ENCODE measurements around the gene LTA4H. TPM values are rescaled to one million over a fixed set of nuclear protein-coding genes. Genes with fewer than 3 reads are reported as not detected.

Gene LTA4H
- total RNA-seq, 4 donors from 2014 or later = 36.7 to 46.9 (median 40.6) TPM

DNA sequence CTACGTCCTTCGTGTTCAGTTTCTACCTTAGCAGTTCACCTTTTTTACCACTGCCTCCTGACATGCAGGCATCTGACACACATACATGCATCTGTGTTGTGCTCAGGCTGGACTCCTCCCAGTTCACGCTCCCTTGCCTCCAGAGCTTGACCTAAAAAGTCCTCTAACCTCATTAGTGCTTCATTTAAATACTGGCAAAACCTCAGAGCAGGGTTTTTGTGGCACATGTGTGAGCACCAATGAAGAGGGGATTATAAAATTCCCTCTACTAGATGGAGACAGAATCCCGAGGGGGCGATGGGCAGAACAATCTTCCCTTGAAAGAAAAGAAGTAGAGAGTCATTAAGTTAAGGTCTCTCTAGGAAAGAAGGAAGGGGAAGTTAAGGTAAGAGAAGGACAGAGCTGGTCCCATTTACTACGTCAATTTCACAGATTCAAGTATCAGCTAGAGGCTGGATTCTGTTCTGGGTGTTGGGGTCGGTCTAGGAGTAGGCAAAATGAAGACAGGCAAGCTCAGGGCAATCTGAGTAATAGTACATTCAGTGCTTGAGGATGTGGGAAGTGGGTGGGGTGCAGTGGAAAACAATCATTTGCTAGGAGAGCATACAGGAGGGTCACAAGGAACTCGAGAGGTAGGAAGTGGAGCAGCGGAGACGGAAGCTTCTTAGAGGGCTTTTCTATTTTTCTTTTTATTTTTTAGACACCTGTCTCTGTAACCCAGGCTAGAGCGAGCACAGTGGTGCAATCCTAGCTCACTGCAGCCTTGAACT is 46.7 kb downstream of the LTA4H start:
- Histone ChIP-seq H3K36me3 (no peaks in the 10 kb centered on the region), H3K4me3 (no peak overlapping the region), H3K27ac (no peak overlapping the region), H3K9me3 (no peaks in the 10 kb centered on the region), H3K4me1 (no peaks in the 10 kb centered on the region), H3K27me3 (no peaks in the 10 kb centered on the region)
- in situ Hi-C loops (cut with MboI; ENCODE audit: low sequenced_read_pairs in 4 of 4) (no loop called here), intact Hi-C loops (cut with DNase I; ENCODE audit: low total_unique reads) (no loop called here)
- TF ChIP-seq CTCF (IDR thresholded peaks at IDR 0.05 in 4 of 5, conservative IDR thresholded peaks at IDR 0.05 in 1 of 5) (no peak), POLR2A (IDR thresholded peaks at IDR 0.05) (no peak)
- DNase-seq = no peak
- ATAC-seq = no peak

- in situ Hi-C loops (cut with MboI; ENCODE audit: low sequenced_read_pairs in 4 of 4) = no loop called here
Observed at GRCh38 chr12:95986635-95987570, 48.5 kb downstream of the LTA4H start.

GRCh38 chr12:95984682-95985081 is 50.7 kb downstream of the LTA4H start:
- no peaks in the 10 kb centered on the region for H3K9me3 ChIP-seq
- no peak for DNase-seq
- TF ChIP-seq CTCF (IDR thresholded peaks at IDR 0.05 in 4 of 5, conservative IDR thresholded peaks at IDR 0.05 in 1 of 5) (no peak), POLR2A (IDR thresholded peaks at IDR 0.05) (no peak)
- no peak for ATAC-seq
- H3K27me3 ChIP-seq = no peaks in the 10 kb centered on the region
- in situ Hi-C loops (cut with MboI; ENCODE audit: low sequenced_read_pairs in 4 of 4) (no loop called here), intact Hi-C loops (cut with DNase I; ENCODE audit: low total_unique reads) (no loop called here)
- no peak overlapping the region for H3K4me3 ChIP-seq
- no peaks in the 10 kb centered on the region for H3K4me1 ChIP-seq
- no peaks in the 10 kb centered on the region for H3K36me3 ChIP-seq
- H3K27ac ChIP-seq = no peak overlapping the region

More at GRCh38 chr12:95986635-95987570, 48.5 kb downstream of the LTA4H start:
- no peaks in the 10 kb centered on the region for H3K27me3 ChIP-seq
- ATAC-seq (no peak), DNase-seq (no peak)
- H3K9me3 ChIP-seq = no peaks in the 10 kb centered on the region
- H3K36me3 ChIP-seq = no peaks in the 10 kb centered on the region
- intact Hi-C loops (cut with DNase I; ENCODE audit: low total_unique reads) = no loop called here
- no peak overlapping the region for H3K4me3 ChIP-seq
- no peaks in the 10 kb centered on the region for H3K4me1 ChIP-seq
- no peak for TF ChIP-seq CTCF (IDR thresholded peaks at IDR 0.05 in 4 of 5, conservative IDR thresholded peaks at IDR 0.05 in 1 of 5)
- TF ChIP-seq POLR2A (IDR thresholded peaks at IDR 0.05) = no peak
- no peak overlapping the region for H3K27ac ChIP-seq

DNA sequence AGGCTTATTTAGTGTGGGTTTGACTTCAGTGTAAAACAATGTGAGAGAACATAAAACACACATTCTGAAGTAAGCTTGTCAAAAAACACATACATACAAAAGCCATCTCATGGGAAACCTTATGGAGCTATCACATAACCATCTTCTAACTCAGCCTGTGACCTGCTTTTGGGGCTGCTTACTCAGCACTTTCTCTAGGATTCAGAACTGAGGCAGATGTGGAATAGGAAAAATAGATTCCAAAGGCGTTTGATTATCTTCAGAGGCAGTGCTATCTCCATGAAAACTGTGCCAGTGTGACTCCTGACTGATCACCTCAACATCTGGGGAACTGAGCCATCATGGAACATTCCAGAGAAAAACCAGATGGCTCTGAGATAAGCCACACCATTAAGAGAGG is 52.8 kb downstream of the LTA4H start:
- Histone ChIP-seq H3K27me3 (no peaks in the 10 kb centered on the region), H3K36me3 (no peaks in the 10 kb centered on the region), H3K9me3 (no peaks in the 10 kb centered on the region), H3K4me3 (no peak overlapping the region), H3K4me1 (no peaks in the 10 kb centered on the region), H3K27ac (no peak overlapping the region)
- intact Hi-C loops (cut with DNase I; ENCODE audit: low total_unique reads) (no loop called here), in situ Hi-C loops (cut with MboI; ENCODE audit: low sequenced_read_pairs in 4 of 4) (no loop called here)
- no peak for ATAC-seq
- DNase-seq = no peak
- TF ChIP-seq CTCF (IDR thresholded peaks at IDR 0.05 in 4 of 5, conservative IDR thresholded peaks at IDR 0.05 in 1 of 5) (no peak), POLR2A (IDR thresholded peaks at IDR 0.05) (no peak)

All from gastrocnemius medialis (tissue), 4 donors.